ENCODE results near the gene DPYSL5.

The DPYSL5 gene

GRCh38 chr2:26975102-26975501 is 127.2 kb downstream of the DPYSL5 start:
- Histone ChIP-seq H2AFZ (ENCODE audit: low read length) (no peak overlapping the region), H3K4me1 (ENCODE audit: insufficient read depth, low read length, severe bottlenecking) (peaks cover 7% of the 10 kb centered on the region), H4K20me1 (ENCODE audit: insufficient read depth, low read length) (no peaks in the 10 kb centered on the region), H3K27me3 (ENCODE audit: insufficient read depth, low read length) (no peaks in the 10 kb centered on the region; the same call in 1 of the 2 replicates), H3K9me3 (ENCODE audit: low read length) (no peaks in the 10 kb centered on the region), H3F3A (ENCODE audit: insufficient read depth, low read length) (no peaks in the 10 kb centered on the region), H3K36me3 (ENCODE audit: insufficient read depth, low read length) (no peaks in the 10 kb centered on the region), H3K79me2 (ENCODE audit: insufficient read depth, low read length) (no peaks in the 10 kb centered on the region), H3K9me2 (ENCODE audit: low read depth, low read length) (no peaks in the 10 kb centered on the region), H3K27ac (ENCODE audit: low read depth, low read length, poor library complexity, severe bottlenecking) (no peak overlapping the region), H3K4me3 (ENCODE audit: low read depth, low read length, poor library complexity, severe bottlenecking) (no peak overlapping the region), H3K4me2 (ENCODE audit: low read length) (no peak overlapping the region), H3K9ac (ENCODE audit: low read length) (no peak overlapping the region)
- TF ChIP-seq CTCF (IDR thresholded peaks at IDR 0.05; ENCODE audit: low read length) (no peak), EZH2 (IDR thresholded peaks at IDR 0.05; ENCODE audit: borderline replicate concordance, low read length) (no peak)

- H3K79me2 ChIP-seq (ENCODE audit: insufficient read depth, low read length): no peaks in the 10 kb centered on the region
- no peaks in the 10 kb centered on the region for H4K20me1 ChIP-seq (ENCODE audit: insufficient read depth, low read length)
- H3F3A ChIP-seq (ENCODE audit: insufficient read depth, low read length): no peaks in the 10 kb centered on the region
- H2AFZ ChIP-seq (ENCODE audit: low read length): no peak overlapping the region
- H3K4me3 ChIP-seq (ENCODE audit: low read depth, low read length, poor library complexity, severe bottlenecking): no peak overlapping the region
- H3K4me2 ChIP-seq (ENCODE audit: low read length): no peak overlapping the region
- no peaks in the 10 kb centered on the region; the same call in 1 of the 2 replicates for H3K27me3 ChIP-seq (ENCODE audit: insufficient read depth, low read length)
- H3K9ac ChIP-seq (ENCODE audit: low read length): no peak overlapping the region
- H3K4me1 ChIP-seq (ENCODE audit: insufficient read depth, low read length, severe bottlenecking): peaks cover 6% of the 10 kb centered on the region
- no peaks in the 10 kb centered on the region for H3K36me3 ChIP-seq (ENCODE audit: insufficient read depth, low read length)
- H3K27ac ChIP-seq (ENCODE audit: low read depth, low read length, poor library complexity, severe bottlenecking): no peak overlapping the region
- TF ChIP-seq EZH2 (IDR thresholded peaks at IDR 0.05; ENCODE audit: borderline replicate concordance, low read length) (no peak), CTCF (IDR thresholded peaks at IDR 0.05; ENCODE audit: low read length) (no peak)
- H3K9me2 ChIP-seq (ENCODE audit: low read depth, low read length): no peaks in the 10 kb centered on the region
- H3K9me3 ChIP-seq (ENCODE audit: low read length): no peaks in the 10 kb centered on the region
These were observed 127.7 kb downstream of the DPYSL5 start for GRCh38 chr2:26975656-26976055.

GRCh38 chr2:26976237-26976636 is 128.3 kb downstream of the DPYSL5 start:
- no peaks in the 10 kb centered on the region for H3K79me2 ChIP-seq (ENCODE audit: insufficient read depth, low read length)
- no peak for TF ChIP-seq EZH2 (IDR thresholded peaks at IDR 0.05; ENCODE audit: borderline replicate concordance, low read length)
- TF ChIP-seq CTCF (IDR thresholded peaks at IDR 0.05; ENCODE audit: low read length): no peak
- H3K9ac ChIP-seq (ENCODE audit: low read length): no peak overlapping the region
- no peak overlapping the region for H3K4me3 ChIP-seq (ENCODE audit: low read depth, low read length, poor library complexity, severe bottlenecking)
- no peak overlapping the region for H3K27ac ChIP-seq (ENCODE audit: low read depth, low read length, poor library complexity, severe bottlenecking)
- H4K20me1 ChIP-seq (ENCODE audit: insufficient read depth, low read length): no peaks in the 10 kb centered on the region
- H3K9me3 ChIP-seq (ENCODE audit: low read length): no peaks in the 10 kb centered on the region
- H3K4me2 ChIP-seq (ENCODE audit: low read length): no peak overlapping the region
- H3K9me2 ChIP-seq (ENCODE audit: low read depth, low read length): no peaks in the 10 kb centered on the region
- no peaks in the 10 kb centered on the region; the same call in 1 of the 2 replicates for H3K27me3 ChIP-seq (ENCODE audit: insufficient read depth, low read length)
- H2AFZ ChIP-seq (ENCODE audit: low read length): no peak overlapping the region
- H3K36me3 ChIP-seq (ENCODE audit: insufficient read depth, low read length): no peaks in the 10 kb centered on the region
- no peaks in the 10 kb centered on the region for H3F3A ChIP-seq (ENCODE audit: insufficient read depth, low read length)
- H3K4me1 ChIP-seq (ENCODE audit: insufficient read depth, low read length, severe bottlenecking): peaks cover 2% of the 10 kb centered on the region
